ENCODE results near the gene MLLT3.

DNA sequence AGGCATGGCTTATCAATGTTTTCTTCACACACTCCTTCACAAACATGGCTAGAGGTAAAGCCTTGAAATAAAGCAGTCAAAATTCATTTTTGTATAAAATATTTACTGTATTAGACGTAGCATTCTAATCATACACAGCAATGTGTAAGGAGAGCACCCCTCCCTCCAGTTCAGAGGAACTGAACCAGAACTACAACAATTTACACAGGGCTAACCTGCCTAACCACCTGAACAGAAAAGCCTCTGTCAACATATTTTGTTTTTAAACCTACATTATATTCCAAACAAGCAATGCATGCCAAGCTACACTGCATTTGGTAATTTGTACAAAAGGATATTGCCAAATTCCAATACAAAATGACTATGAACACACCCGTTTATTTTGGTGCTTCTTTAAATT lies 41.6 kb downstream of the MLLT3 start:
- no peak for TF ChIP-seq POLR2A (IDR thresholded peaks at IDR 0.05)
- TF ChIP-seq, protein P1, sequence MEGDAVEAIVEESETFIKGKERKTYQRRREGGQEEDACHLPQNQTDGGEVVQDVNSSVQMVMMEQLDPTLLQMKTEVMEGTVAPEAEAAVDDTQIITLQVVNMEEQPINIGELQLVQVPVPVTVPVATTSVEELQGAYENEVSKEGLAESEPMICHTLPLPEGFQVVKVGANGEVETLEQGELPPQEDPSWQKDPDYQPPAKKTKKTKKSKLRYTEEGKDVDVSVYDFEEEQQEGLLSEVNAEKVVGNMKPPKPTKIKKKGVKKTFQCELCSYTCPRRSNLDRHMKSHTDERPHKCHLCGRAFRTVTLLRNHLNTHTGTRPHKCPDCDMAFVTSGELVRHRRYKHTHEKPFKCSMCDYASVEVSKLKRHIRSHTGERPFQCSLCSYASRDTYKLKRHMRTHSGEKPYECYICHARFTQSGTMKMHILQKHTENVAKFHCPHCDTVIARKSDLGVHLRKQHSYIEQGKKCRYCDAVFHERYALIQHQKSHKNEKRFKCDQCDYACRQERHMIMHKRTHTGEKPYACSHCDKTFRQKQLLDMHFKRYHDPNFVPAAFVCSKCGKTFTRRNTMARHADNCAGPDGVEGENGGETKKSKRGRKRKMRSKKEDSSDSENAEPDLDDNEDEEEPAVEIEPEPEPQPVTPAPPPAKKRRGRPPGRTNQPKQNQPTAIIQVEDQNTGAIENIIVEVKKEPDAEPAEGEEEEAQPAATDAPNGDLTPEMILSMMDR (IDR thresholded peaks at IDR 0.05) = no peak

All from body of pancreas (tissue), 4 donors.